Heart right ventricle (tissue), 16 donors: Measurements from ENCODE around the gene ST7. TPM values are rescaled to one million over a fixed set of nuclear protein-coding genes. Genes with fewer than 3 reads are reported as not detected.

Experiments used
- ATAC-seq, 8 donors: fragments of 200-7000 bp; cut with Tn5 transposase; one replicate each; pipeline ENCODE4 v1.9.1; 2020; ENCODE audit warnings: mild to moderate bottlenecking in 8 of 8, moderate library complexity in 8 of 8, moderate number of reproducible peaks in 1 of 8
- DNase-seq, 2 donors: peaks; one replicate each; pipeline ENCODE4 v3.0.0-alpha.2; 2020
- H3K27ac ChIP-seq, 10 donors: fragments of 200-600 bp; sonication (generic) in 2 of 10; one replicate each; pipeline versions ENCODE4 v1.5.0 to v1.8.0; 2020 to 2022; ENCODE audit warnings: mild to moderate bottlenecking in 3 of 10
- H3K27me3 ChIP-seq, 7 donors: fragments of 200-600 bp; one replicate each; pipeline ENCODE4 v1.8.0; 2021 to 2022; ENCODE audit warnings: mild to moderate bottlenecking in 2 of 7
- H3K36me3 ChIP-seq, 9 donors: fragments of 200-600 bp; sonication (generic) in 1 of 9; one replicate each; pipeline versions ENCODE4 v1.5.0 to v1.8.0; 2020 to 2022; ENCODE audit warnings: mild to moderate bottlenecking in 2 of 9
- H3K4me1 ChIP-seq, 9 donors: fragments of 200-600 bp; sonication (generic) in 1 of 9; one replicate each; pipeline versions ENCODE4 v1.5.0 to v1.8.0; 2020 to 2022; ENCODE audit warnings: mild to moderate bottlenecking in 4 of 9
- H3K4me3 ChIP-seq, 10 donors: fragments of 200-600 bp; sonication (generic) in 2 of 10; one replicate each; pipeline versions ENCODE4 v1.5.0 to v1.8.0; 2020 to 2022; ENCODE audit warnings: mild to moderate bottlenecking in 7 of 10, moderate library complexity in 2 of 10
- H3K9me3 ChIP-seq, 11 donors: fragments of 200-600 bp in 10 of 11; sonication (generic) in 2 of 11; one replicate each; pipeline versions ENCODE4 v1.5.0 to v1.8.0; 2013 to 2022; ENCODE audit warnings: mild to moderate bottlenecking in 2 of 11, control low read depth in 1 of 11, moderate library complexity in 1 of 11
- WGBS, 2 donors: extraction: QIAGEN DNeasy Blood & Tissue Kit; methylation state at CpG; one replicate each; pipeline ENCODE4 v1.1.7; 2013; ENCODE audit warnings: inconsistent platforms in 1 of 2; 5-methylcytosine and 5-hydroxymethylcytosine counted together
- intact Hi-C, 10 donors: fragments of 100-400 bp; cut with DNase I; formaldehyde crosslinking; loops; one replicate each; pipeline versions ENCODE4 v1.11.1 to v1.14.2; 2022
- polyA plus RNA-seq, 2 donors: library from polyadenylated mRNA; stranded (reverse); fragments of 200-250 nt; gene quantifications; one replicate each; pipeline ENCODE4 v1.2.3, GENCODE V29; 2013
- total RNA-seq, 10 donors: library from RNA; stranded (reverse); fragmentation: NEBNext Ultra II Directional in 3 of 10; extraction: Animal tissue kit (Norgen Biotek cat#: 25700) in 3 of 10; gene quantifications; one replicate each; pipeline versions ENCODE4 v1.2.1 to v1.2.4, GENCODE V29; 2021 to 2023
- TF ChIP-seq, protein P1 (sequence below), 9 donors: fragments of 200-600 bp; sonication (generic) in 2 of 9; IDR thresholded peaks; one replicate each; pipeline versions ENCODE4 v1.5.0 to v1.8.0; 2021 to 2022; ENCODE audit warnings: antibody characterized with exemption in 9 of 9, mild to moderate bottlenecking in 5 of 9, moderate library complexity in 1 of 9
- donor health status: Arrhythmogenic right ventricular cardiomyopathy.
- donor health status: ischemic (EF 13 %, LVEDD 7.1; RV severe dilation, severe dysfunction).
- donor health status: healthy with polysubstance abuse.
- donor health status: DM: no; HTN: yes; CAD: no.
- donor health status: DM: no; HTN: no; CAD: no.
- donor health status: ischemic (EF 25% LVEDD 6.9; RV normal size, moderate dysfunction).
- donor health status: ischemic (EF 25% LVEDD 5.7; RV mildly dilated, moderate dysfunction).
- donor health status: healthy.
- donor health status: DM: yes; HTN: yes; CAD: no.
- donor health status: Ischemic cardiomyopathy.
- donor health status: ischemic (EF 35%, LVEDD 5.7; RV mildly dilated, moderate dysfunction).
- donor health status: nonischemic (EF 11% LVEDD 7.7; RV severe dilation, severe dysfunction).
- donor health status: DM: yes; HTN: yes; CAD: no.
- donor health status: PGD.
- donor health status: ischemic (EF 29% LVEDD 5.4; RV normal size, mild dysfunction).
- donor health status: nonischemic (EF 23%, LVEDD 6.1; RV moderate dilation, normal function).

The ST7 gene
- total and polyA plus RNA-seq, 12 donors, result 20.1 to 40.2 (median 23.4) TPM

DNA sequence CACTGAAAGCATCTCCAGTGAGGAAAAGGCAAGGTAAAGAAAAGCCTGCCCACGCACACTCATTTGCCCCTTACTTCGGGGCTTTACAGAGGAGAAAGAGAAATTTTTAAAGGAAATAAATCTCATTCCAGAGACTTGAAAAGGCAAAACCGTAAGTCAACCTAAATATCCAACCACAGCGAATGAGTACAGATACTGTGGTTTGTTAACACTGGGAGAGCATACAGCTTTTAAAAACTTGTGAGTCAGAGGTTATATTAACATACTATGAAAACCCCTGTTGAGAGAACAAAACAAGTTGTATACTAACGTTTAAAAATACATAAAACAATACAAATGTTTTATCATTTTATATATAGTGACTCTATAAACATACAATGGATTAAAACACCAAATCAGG lies 28.6 kb upstream of the ST7 start:
- H3K27ac ChIP-seq, result no peak overlapping the region
- H3K4me1 ChIP-seq, result no peaks in the 10 kb centered on the region
- WGBS, 2 donors, result 78 to 81% methylated on average over 5 of the region's 5 CpGs
- intact Hi-C loops, result no loop called here
- no peak for ATAC-seq
- H3K27me3 ChIP-seq, result no peaks in the 10 kb centered on the region
- TF ChIP-seq, protein P1, sequence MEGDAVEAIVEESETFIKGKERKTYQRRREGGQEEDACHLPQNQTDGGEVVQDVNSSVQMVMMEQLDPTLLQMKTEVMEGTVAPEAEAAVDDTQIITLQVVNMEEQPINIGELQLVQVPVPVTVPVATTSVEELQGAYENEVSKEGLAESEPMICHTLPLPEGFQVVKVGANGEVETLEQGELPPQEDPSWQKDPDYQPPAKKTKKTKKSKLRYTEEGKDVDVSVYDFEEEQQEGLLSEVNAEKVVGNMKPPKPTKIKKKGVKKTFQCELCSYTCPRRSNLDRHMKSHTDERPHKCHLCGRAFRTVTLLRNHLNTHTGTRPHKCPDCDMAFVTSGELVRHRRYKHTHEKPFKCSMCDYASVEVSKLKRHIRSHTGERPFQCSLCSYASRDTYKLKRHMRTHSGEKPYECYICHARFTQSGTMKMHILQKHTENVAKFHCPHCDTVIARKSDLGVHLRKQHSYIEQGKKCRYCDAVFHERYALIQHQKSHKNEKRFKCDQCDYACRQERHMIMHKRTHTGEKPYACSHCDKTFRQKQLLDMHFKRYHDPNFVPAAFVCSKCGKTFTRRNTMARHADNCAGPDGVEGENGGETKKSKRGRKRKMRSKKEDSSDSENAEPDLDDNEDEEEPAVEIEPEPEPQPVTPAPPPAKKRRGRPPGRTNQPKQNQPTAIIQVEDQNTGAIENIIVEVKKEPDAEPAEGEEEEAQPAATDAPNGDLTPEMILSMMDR (IDR thresholded peaks at IDR 0.05), result no peak
- no peaks in the 10 kb centered on the region for H3K9me3 ChIP-seq
- H3K36me3 ChIP-seq, result peaks cover 0 to 27% (median 0%) of the 10 kb centered on the region in 9 donors
- no peak overlapping the region for H3K4me3 ChIP-seq
- DNase-seq, result no peak

DNA sequence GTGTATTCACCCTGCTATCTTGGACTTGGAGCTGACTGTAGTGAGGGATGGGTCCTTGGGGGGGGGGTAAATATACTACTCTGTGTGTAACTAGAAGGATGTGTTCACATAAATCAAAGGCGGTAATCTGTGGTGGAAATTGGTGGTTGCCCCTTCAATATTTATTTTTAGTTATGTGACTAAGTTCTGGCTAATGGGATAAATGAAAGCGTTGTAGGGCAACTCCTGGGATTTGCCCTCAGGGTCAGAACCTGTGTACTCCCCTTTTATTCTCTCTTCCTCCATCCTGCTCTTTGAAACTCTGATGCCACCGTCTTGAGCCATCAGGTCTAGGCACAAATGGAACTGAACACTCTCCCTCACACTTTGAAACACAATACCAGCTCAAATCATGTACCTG lies 24.3 kb upstream of the ST7 start:
- Histone ChIP-seq H3K27ac (no peak overlapping the region), H3K27me3 (no peaks in the 10 kb centered on the region), H3K9me3 (no peaks in the 10 kb centered on the region), H3K4me3 (no peak overlapping the region), H3K4me1 (peaks cover 0 to 8% (median 0%) of the 10 kb centered on the region in 9 donors), H3K36me3 (no peaks in the 10 kb centered on the region)
- TF ChIP-seq, protein P1 (IDR thresholded peaks at IDR 0.05), result no peak
- no peak for ATAC-seq
- DNase-seq, result no peak
- WGBS, 2 donors, result 72 to 76% methylated on average over 3 of the region's 3 CpGs
- intact Hi-C loops, result no loop called here

DNA sequence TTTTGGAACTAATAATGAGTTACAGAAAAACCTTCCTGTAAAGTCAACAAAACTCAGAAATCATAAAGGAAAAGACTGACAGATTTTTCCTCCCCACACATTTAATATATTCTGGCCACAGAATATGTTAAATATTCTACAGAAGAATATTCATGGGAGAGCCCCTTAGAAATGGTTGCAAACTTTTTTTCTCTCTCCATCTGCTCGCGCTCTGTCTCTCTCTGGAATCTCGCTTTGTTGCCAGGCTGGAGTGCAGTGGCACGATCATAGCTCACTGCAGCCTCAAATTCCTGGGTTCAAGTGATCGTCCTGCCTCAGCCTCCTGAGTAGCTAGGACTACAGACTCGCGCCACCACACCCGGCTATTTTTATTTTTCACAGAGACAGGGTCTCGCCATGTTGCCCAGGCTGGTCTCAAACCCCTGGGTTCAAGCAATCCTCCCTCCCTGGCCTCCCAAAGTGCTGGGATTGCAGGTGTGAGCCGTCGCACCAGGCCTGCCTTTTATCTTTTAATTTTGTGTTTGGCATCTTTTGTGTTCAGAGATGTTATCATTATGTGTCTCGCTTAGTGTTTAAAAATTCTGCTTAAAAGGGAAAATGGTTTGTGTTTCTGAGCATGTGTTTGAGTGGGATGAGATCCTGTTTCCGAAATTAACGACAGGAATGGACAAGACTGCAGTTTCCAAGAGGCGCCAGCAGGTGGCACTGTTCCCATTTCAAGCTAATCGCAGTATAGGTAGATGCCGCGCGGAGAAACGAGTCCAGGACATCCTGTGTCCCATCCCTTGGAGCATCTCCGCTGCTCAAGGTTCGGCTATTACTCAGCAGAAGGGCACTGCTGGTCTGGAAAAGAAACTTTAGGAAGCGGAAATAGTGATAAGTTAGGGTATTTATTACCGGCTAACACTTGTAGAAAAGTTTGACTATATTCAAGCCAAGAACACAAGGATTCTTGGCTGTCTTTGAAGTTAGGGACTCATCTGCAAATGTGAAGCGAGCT lies 23.1 kb upstream of the ST7 start:
- H3K4me1 ChIP-seq, result peaks cover 0 to 8% (median 0%) of the 10 kb centered on the region in 9 donors
- DNase-seq (peak; percentile 80 to 82), ATAC-seq (peak; percentile 76 to 92 (median 88))
- intact Hi-C loops, result loop anchor here (2.0 to 10.0 kb wide), 8 partner anchors 55 to 455 kb away; no protein-coding TSS in a partner anchor
- H3K4me3 ChIP-seq, result no peak overlapping the region
- TF ChIP-seq, protein P1 (IDR thresholded peaks at IDR 0.05), result peak; percentile 90 to 95 (median 92)
- H3K27me3 ChIP-seq, result no peaks in the 10 kb centered on the region
- 31 to 32% methylated on average over 25 of the region's 25 CpGs for WGBS, 2 donors
- no peaks in the 10 kb centered on the region for H3K36me3 ChIP-seq
- no peaks in the 10 kb centered on the region for H3K9me3 ChIP-seq
- H3K27ac ChIP-seq, result no peak overlapping the region

DNA sequence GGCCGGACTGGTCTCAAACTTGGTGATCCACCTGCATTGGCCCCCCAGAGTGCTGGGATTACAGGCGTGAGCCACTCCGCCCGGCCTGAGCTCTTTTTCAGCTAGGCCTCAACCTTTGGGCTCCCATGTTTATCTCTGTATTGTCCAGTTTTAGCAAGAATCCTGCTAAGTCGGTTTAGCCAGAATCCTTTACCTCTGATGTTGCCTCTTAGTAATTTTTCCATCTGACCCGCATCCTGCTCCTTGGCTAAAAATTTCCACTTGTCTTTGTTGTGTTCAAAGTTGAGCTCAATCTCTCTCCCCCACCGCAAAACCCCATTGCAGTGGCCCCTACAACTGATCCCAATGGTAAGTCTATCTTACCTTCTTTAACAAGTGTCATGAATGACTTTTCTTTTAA lies 20.7 kb upstream of the ST7 start:
- TF ChIP-seq, protein P1 (IDR thresholded peaks at IDR 0.05), result no peak
- Histone ChIP-seq H3K9me3 (no peaks in the 10 kb centered on the region), H3K4me3 (no peak overlapping the region), H3K36me3 (no peaks in the 10 kb centered on the region), H3K27me3 (no peaks in the 10 kb centered on the region), H3K27ac (no peak overlapping the region), H3K4me1 (peaks cover 0 to 8% (median 0%) of the 10 kb centered on the region in 9 donors)
- no peak for ATAC-seq
- WGBS, 2 donors, result 95 to 97% methylated on average over 7 of the region's 7 CpGs
- no peak for DNase-seq
- intact Hi-C loops, result loop anchor here in 6 of 10 donors (5.0 to 10.0 kb wide), 4 partner anchors 52 to 452 kb away; no protein-coding TSS in a partner anchor
